Hematopoietic multipotent progenitor cell treated with erythropoietin and hydrocortisone succinate and interleukin-3 and kit ligand, for 8 days (in vitro differentiated cells): ENCODE data around the gene MPO.

Source experiments
- DNase-seq: peaks from one replicate; pipeline ENCODE4 v3.0.0-alpha.2; 2015

The MPO gene

DNA sequence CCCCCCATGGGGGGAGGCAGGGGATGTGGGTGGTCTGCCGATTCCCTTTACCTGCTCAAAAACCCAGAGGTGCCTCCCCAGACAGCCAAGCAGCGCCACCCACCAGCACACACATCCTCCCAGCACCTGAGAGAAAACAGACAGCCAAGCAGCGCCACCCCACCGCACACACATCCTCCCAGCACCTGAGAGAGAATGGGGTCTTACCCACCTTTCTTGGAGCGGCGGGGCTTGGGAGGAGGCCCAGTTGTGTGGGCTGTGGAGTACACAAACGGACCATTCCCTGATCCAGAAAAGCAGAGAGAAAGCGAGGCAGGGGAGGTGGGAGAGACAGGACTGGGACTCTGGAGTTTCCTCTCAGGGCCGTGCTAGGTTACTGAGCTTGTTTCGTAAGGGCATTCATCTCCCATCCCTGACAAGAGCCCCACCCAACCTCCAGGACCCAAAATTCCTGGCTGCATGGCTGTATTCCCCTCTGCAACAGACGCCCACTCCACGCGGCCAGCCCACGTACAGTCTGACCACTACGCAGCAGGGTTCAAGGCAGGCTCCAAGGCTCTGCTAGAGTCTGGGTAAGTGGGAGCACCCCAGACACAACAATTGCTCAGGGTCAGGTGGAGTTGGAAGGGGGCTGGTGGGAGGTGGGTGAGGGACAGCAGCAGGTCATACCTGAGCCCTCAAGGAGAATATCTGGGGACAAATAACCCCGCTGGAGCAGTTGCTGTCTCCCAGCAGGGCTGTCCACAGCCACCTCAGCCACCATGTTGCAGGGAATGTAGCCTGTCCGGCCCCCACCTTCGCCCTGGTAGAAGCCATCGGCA is 25.6 kb upstream of the MPO start:
- no peak for DNase-seq

DNA sequence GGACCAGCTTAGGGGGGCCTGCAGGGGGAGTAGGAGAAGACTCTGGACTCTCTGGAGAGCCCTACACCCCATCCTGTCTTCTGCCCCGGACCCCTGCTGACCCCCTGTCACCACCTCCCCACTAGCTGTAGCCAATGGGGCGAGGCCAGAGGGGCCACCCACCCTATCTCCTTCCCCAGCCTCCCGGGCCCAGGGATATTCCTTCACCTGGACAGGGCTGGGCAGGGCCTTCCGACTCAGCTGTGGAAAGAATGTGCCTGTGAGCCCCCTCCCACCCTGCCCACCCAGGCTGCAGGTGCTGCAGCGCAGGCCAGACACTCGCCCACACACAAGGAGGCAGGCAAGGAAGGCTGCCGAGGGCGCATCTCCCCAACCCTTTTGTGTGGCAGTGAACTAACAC is 24.9 kb upstream of the MPO start:
- no peak for DNase-seq

DNA sequence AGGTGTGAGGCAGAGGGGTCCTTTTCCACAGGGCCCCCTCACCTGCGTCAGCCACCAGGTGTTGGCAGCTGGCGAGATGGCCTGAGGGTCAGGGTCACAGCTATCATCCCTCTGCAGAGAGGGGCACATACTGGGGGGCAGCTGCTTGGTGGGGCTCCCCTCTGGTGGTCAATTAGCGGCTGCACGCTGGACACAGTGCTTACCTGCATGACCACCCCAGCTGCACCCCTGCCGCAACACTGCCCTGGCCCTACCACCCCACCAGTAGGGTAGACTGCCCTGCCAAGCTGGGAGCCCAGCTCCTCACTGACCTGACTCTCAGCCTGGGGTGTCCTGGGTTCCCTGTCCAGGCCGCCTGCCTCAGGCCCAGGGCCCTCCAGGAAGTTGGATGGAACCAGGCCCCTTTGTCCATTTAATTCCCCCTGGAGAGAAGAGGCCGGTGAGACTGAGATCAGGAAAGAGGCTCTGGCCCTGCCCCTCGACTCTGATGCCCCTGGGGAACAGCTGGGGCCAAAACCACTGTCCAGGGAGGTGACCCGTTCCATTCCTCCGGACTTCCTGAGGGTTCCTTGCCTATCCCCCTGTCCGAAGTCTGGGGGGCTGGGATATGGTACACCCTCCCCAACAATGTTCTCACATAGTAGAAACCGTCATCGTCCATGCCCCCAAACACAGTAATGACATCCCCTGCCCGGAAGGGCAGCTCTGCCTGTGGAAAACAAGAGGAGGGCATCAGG is 24.2 kb upstream of the MPO start:
- DNase-seq: no peak

DNA sequence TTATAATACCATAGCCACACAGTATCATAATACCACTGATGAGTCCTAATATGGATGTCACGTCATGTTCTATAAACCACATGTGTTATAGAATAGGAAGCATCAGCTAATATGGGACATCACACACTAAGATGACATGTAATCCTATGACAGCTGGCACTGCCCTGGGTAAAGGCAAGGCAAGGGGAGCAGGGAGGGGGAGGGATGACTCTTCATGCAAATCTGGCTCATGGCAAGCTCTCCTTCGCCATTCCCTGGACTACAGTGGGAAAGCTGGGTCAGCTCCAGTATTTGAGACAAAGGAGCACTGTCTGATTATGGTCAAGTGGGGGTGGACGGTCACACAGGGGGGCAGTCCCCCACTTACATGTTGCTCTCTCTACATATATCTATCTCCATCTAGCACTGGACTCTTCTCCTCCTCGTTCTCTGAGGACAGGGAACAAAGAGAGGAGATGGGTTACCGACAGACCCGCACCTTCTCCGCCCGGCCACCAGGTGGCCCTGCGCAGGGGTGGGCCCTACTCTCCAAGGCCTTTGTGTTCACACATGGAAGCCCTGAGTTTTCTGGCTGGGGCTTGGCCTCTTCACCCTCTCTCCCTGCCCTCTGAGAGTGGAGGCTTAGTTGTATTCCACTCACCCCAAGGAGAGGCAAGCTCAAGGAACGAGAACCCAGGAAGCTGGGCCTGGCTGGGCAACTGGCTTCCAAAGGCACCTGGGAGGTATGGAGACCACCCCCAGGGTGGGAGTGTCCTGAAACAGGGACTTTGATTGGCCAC is 23.4 kb upstream of the MPO start:
- peak; percentile 70 for DNase-seq

DNA sequence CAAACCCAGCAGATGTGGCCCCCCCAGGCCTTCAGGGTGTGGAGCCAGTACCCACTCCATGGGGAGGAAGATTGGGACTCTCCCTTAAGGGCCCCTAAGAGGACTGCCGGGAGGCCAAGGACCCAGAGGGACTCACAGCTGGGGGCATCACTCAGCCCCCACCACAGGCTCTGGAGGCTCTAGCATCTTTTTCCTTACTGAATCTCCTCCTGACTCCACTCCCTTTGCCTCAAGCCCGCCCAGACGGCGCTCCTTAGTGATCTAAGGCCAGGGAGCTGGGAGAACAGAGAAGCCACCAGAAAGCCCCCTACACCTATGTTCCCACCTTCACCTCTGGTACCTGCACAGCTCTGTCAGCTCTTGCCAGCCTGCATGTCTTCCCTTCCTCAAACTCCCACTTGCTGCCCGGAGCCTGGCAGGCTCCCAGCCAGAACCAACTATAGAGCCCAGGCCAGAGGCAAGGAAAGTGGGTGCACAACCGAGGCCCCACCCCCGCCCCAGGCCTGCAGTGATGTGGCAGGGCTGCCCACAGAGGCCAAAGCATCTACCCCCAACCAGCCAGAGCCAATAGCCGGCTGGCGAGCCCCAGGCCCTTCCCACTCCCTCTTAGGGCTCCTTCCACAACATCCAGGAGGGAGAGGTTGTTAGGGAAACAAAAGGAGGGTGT is 22.3 kb upstream of the MPO start:
- no peak for DNase-seq

DNA sequence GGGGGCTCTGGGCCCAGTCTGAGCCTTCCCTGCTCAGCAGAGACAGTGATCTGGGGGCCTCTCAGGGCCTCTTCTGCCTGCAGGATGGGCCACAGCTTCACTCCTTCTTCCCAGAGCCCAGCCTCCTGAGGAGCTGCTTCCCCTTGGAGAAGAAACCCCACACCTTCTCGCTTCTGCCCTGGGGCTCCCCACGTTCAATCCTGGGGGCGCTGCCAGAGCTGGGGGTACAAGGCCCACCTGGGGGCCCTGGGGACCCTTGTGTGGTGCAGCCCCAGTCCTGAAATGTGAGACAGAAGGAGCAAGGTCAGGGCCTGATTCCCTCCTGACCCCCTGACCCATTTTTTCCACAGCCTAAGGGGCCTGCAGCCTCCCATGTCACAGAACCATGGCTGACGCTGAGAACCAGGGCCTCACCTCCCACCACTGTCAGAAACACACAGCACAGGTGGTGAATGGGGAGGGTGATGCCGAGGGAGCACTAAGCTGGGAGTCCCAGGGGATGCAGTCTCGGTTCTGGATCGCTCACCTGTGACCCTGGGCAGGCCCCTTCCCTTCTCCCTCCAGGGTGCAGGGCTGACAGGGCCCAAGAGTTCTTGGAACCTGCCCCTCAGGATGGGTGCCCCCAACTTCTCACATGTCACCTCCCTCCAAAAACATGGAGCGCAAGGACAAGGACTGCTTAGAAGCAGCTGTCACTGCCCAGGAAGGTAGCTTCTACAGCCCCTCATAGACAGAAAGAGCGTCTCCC is 21.6 kb upstream of the MPO start:
- DNase-seq: no peak

DNA sequence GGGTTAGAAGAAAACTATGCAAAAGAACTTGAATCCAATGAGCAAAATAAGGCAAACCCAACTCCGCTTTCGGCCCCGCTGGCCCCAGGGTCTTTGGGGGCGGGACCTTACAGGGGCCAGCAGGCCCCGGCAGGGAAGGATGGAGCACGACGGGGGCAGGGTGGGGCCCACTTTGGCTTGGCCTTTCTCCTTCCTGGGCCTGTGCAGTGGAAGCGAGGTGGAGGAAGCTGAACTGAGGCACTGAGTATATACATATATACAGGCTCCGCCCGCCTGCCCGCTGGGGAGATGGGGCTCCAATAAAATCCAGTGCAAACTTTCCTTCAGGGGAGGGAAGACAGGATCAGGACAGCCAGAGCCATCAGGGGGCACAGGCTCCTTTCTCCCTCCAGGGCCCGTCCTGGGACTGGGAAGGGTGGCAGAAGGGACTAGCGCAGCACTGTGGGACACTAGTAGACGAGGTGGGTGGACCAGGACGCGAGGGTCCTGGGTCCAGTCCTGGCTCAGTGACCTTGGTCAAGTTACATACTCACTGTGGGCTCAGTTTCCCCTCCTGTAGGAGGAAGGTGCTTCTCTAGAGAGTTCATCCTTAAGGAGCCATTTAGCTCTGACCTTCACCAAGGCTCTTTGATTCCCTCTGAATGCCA is 20.9 kb upstream of the MPO start:
- no peak for DNase-seq

DNA sequence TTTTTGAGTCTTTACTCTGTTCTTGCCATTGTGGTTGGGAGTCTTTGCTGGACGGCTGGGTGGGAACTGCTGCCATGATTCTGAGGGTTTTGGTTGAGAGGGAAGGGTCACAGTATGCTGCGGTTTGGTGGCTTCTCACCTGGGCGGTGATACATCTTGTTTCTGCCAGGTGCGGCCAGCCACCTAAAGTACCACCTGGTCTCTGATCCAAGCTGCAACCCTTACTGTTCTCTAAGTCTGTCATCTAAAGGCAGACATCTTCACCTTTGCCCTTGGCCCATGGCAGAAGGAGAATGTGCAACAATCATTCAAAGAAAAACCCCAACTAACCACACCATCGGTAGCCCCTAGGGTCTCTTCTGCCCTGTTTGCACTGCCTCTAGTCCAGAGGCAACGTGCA is 19.6 kb upstream of the MPO start:
- DNase-seq: no peak

DNA sequence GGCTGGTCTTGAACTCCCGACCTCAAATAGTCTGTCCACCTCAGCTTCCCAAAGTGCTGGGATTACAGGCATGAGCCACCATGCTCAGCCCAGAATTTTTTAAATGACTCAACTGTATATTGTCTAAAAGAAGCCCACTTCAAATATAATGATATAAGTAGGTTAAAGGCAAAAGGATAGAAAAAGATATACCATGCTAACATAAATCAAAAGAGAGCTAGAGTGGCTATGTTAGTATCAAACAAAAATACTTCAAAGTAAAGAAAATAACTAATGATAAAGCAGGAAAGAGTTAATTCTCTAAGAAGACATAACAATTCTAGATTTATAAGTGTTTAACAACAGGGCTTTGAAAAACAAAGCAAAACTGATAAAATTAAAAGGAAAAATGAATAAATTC is 13.3 kb upstream of the MPO start:
- DNase-seq: no peak

DNA sequence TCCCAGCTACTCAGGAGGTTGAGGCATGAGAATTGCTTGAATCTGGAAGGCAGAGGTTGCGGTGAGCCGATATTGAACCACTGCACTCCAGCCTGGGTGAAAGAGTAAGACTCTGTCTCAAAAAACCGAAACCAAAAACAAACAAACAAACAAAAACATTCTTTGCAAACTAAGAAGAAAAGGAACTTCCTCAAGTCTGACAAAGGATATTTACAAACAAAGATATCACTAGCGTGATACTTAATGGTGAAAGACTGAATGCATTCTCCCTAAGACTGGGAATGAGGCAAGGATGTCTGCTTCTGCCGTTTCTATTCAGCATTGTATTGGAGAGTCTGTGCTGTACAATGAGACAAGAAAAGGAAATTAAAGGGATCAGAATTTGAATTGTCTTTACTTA is 10.5 kb upstream of the MPO start:
- DNase-seq: no peak

DNA sequence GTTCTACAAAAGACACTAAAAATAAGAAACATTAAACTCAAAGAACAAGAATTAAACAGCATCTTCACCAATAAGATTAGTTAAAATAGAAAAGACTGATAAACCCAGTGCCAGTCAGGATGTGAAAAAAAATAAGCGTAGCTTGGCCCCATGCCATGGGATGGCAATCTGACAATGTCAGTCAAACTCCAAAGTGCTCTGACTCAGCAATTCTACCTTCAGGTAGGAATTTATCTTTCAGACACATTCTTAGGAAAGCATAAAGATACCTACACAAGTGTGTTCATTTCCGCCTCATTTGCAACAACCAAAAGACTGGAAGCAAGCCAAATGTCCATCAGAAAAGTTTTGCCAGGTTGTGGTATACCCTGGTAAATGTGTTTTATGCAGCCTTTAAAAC is 9.1 kb upstream of the MPO start:
- peak; percentile 66 for DNase-seq

DNA sequence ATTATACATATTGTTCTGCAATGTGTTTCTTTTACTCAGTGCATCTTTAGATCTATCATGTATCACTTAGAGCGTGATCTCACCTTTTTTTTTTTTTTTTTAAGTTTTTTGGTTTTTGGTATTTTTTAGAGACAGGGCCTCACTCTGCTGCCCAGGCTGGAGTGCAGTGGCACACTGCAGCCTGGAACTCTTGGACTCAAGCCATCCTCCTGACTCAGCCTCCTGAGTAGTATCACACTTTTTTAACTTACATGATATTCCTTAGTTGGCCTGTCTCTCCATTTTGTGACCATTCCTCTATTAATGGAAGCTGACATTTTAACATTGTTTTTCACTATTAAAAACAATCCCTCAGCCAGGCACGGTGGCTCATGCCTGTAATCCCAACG is 4.7 kb upstream of the MPO start:
- DNase-seq: no peak

DNA sequence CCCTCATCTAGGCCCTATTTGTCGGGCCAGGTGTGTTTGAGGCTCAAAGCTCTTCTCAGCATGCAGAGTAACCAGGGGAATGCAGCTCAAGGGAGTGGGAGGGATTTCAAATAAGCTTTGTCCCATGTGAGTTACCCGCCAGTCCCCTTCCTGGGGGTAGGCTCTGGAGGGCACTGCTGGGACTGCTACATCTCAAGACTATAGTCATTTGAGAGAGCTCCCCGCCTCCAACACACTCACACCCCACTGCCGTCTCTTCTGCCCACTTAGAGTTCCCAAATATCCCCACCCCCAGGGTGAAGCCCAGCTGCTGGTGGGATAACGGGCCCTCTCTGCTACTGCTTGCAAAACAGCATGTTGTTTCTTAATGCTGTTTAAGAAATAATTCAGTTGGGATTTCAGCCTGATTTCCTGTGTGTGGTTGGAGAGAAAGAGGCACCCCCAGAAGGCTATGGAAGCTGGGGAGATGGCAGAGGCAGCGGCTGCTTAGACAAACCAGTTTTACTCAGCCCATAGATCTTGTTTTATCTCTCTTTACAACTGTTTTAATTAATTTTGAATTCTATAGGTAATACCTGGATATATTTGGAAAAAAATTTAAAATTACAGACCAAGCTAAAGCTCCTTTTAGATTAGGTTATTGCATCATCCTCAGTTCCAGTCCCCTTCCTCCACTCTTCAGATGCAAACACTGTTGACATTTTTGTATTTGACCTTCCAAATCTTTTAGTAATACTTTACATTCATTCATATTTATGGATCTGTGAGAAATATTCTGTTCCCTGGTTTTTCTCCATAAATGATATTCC is 4.1 kb upstream of the MPO start:
- peak; percentile 9 for DNase-seq

DNA sequence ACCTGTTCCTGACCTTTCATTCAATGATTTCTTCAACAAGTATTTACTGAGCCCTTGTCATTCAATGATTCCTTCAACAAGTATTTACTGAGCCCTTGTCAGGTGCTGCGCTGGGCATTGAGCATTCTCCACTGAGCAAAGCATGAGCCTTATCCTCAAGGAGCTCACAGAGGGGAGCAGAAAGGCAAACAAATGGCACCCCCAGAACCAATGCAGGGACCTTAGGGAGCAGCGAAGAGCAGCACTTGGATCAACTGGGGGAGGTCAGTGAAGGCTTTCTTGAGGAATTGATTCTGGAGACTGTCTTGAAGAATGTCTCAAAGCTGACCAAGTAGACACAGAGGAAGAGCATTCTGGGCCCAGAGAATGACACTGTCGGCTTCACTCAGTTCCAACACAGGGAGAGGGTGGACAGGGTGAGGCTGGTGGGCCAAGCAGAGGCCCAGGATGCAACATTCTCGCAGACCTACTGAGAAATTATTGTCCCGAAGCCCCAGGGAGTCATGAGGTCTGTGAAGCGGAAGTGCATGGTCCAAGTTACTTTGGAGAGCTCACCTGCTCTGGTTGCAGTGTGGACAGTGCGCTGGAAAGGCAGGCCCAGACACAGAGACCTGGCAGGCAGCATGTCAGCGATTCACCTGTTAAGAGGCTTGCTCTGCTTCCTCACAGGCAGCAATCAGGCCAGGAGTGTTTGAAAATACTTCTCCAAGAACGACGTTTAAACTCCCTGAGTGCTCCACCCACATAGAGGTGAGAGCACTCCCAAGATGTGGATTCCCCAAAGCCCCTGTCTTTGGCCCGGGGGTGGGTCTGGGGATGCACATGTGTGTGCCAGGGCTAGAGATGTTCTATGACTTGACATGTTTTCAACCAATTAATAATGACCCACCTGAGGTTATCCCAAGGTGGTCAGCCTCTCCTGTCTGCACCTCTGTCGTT is 3.2 kb upstream of the MPO start:
- DNase-seq: no peak

DNA sequence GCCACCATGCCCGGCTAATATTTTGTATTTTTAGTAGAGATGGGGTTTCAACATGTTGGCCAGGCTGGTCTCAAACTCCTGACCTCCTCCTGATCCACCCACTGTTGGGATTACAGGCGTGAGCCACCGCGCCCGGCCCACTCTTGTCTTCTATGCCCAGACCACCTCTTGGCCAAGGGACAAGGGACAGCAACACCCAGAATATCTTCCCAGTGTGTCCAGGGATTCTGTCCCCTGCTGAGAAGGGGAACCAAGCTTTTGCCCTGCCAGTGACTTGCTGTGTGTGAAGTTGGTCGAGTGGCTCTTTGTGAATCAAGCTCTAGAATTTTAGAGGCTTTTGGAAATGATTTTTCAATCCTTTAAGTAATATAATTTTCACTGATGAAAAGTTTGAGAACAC is 1.7 kb upstream of the MPO start:
- no peak for DNase-seq

DNA sequence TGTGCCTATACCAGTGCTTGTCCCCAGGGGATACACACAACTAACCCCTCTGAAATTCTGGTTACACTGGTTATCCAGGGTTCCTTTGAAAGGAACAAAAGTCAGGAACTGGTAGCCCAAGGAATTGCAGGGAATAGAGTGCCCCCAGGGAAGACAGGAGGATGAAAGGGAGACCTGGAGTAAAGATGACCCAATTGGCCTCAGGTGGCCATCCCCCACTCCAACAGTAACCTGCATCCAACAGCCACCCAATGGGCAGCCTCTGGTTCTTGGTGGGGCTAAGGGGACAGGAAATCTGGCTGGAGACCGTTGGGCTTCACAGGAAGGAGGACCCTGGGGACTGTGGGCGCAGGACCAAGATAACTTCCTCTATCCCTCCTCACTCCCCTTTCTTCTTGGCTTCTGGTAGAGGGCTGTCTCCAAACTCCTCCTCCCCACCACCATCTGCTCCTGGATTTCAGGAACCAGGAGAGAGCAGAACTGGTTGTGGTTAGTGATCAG is 826 bp upstream of the MPO start:
- DNase-seq: peak; percentile 26

DNA sequence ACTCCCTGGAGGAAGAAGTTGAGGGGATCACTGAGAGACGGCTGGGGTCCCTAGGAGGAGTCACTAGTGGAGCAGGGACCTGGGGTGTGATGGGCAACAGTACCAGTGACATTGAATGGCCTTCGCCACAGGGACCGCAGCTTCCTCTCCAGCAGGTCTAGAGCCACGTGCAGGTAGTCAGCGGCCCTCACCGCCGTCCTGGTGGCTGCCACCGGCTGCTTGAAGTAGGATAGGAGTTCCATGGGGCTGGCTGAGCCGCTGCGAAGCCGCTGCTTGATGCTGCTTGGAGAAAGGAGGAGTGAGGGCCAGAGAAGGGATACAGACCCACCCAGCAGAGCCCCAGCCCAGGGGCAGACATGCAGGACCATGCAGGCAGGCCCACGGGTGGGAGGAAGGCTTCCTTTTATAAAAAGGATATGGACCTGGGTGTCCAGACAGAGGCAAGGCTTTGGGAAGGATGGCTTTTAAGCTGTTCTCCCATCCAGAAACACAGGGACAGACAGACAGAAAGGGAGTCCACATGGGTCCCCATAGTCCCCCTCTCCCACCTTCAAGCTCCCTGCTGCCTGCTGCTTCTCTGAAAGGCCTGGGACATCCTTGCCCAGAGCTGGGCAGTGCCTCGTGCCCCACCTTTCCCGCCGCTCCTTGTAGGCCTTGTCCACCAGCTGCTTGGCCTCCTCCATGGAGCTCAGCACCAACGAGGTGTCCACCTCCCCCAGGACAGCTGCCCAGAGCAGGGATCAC is 827 bp downstream of the MPO start:
- no peak for DNase-seq

DNA sequence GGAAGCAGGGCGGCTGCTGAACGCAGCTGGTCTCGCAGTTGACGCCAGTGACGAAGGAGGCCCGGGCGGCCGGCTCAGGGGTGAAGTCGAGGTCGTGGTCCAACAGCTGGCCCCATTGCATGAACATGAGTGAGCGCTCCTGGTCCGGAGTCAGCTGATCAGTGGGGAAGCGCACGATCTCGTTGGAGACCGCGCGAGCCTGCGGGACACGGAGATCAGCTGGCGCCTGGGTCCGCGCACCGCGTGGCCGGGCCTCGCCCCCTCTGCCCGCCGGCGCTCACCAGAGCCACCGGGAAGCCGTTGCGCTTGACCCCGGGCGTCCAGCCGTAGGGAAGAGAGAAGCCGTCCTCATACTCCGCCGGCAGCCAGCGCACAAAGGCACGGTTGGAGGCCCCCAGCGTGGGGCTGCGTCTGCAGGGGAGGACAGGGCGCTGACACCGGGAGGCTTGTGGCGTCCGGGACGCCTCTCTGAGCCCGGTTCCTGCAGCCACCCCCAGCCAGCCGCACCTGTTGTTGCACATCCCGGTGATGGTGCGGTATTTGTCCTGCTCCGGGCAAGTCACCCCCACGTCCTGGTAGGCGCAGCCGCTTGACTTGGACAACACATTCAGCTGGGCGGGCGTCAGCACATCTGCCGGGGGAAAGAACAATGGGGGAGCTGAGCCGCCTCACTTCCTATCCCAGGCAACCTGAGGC is 1.6 kb downstream of the MPO start:
- no peak for DNase-seq
